ENCODE data around the gene NEK5.

Gene NEK5

GRCh38 chr13:52130641-52131040 lies 1.8 kb upstream of the NEK5 start:
- TF ChIP-seq CTCF (IDR thresholded peaks at IDR 0.05; ENCODE audit: insufficient read depth, missing control alignments) = no peak
- no peak for FAIRE-seq
- DNase-seq (ENCODE audit: insufficient read length, low spot score) = no peak

- no peak for FAIRE-seq
- peak; percentile 53 for DNase-seq (ENCODE audit: insufficient read length, low spot score)
- peak; percentile 88 for TF ChIP-seq CTCF (IDR thresholded peaks at IDR 0.05; ENCODE audit: insufficient read depth, missing control alignments)
Measured at GRCh38 chr13:52127783-52128702, 830 bp downstream of the NEK5 start.

GRCh38 chr13:52127378-52127777 lies 1.5 kb downstream of the NEK5 start:
- FAIRE-seq = peak; percentile 44

GRCh38 chr13:52125547-52125946 lies 3.3 kb downstream of the NEK5 start:
- FAIRE-seq (no peak), DNase-seq (ENCODE audit: insufficient read length, low spot score) (no peak)
- no peak for TF ChIP-seq CTCF (IDR thresholded peaks at IDR 0.05; ENCODE audit: insufficient read depth, missing control alignments)

More at GRCh38 chr13:52127378-52127777, 1.5 kb downstream of the NEK5 start:
- no peak for TF ChIP-seq CTCF (IDR thresholded peaks at IDR 0.05; ENCODE audit: insufficient read depth, missing control alignments)
- DNase-seq (ENCODE audit: insufficient read length, low spot score) = no peak

- peak; percentile 97 for FAIRE-seq
- no peak for TF ChIP-seq CTCF (IDR thresholded peaks at IDR 0.05; ENCODE audit: insufficient read depth, missing control alignments)
- peak; percentile 22 for DNase-seq (ENCODE audit: insufficient read length, low spot score)
Measured at GRCh38 chr13:52118595-52118994, 10.3 kb downstream of the NEK5 start.

GRCh38 chr13:52118095-52118494 lies 10.8 kb downstream of the NEK5 start:
- FAIRE-seq = peak; percentile 41
- no peak for TF ChIP-seq CTCF (IDR thresholded peaks at IDR 0.05; ENCODE audit: insufficient read depth, missing control alignments)

GRCh38 chr13:52112591-52112990 lies 16.3 kb downstream of the NEK5 start:
- no peak for DNase-seq (ENCODE audit: insufficient read length, low spot score)
- no peak for FAIRE-seq
- TF ChIP-seq CTCF (IDR thresholded peaks at IDR 0.05; ENCODE audit: insufficient read depth, missing control alignments) = no peak

More at GRCh38 chr13:52118095-52118494, 10.8 kb downstream of the NEK5 start:
- no peak for DNase-seq (ENCODE audit: insufficient read length, low spot score)

Data from D721Med (cell line).